ENCODE measurements around the gene R3HDM4. TPM values are rescaled to one million over a fixed set of nuclear protein-coding genes. Genes with fewer than 3 reads are reported as not detected.

The R3HDM4 gene
- total and polyA plus RNA-seq, 9 of the 15 experiments (the other 6 are each of a cell fraction or from before 2014, with no cell fraction given): 3.2 to 154 (median 59.0) TPM

- 0 out of 2 replicates have a peak, but pooled peaks have one; percentile 15 for TF ChIP-seq JUND (IDR thresholded peaks at IDR 0.05; ENCODE audit: borderline replicate concordance, low read depth, low read length)
- no peak for TF ChIP-seq JUND (tag; IDR thresholded peaks at IDR 0.05; ENCODE audit: borderline replicate concordance, low read depth, low read length)
- TF ChIP-seq NFE2 (IDR thresholded peaks at IDR 0.05; ENCODE audit: low read depth): peak; percentile 78
- TF ChIP-seq ZSCAN32 (CRISPR knock-in tag; IDR thresholded peaks at IDR 0.05): no peak
- no peak for TF ChIP-seq MIER1 (IDR thresholded peaks at IDR 0.05; ENCODE audit: low read depth)
- TF ChIP-seq CTCFL (IDR thresholded peaks at IDR 0.05; ENCODE audit: borderline replicate concordance, insufficient read depth, low read depth, low read length, poor library complexity, severe bottlenecking): no peak
- no peak for TF ChIP-seq PHB2 (IDR thresholded peaks at IDR 0.05; ENCODE audit: low read depth)
- TF ChIP-seq POLR2G (IDR thresholded peaks at IDR 0.05; ENCODE audit: low read depth, low read length): peak; percentile 48
- no peak for TF ChIP-seq ZNF165 (CRISPR knock-in tag; IDR thresholded peaks at IDR 0.05; ENCODE audit: borderline replicate concordance)
- no peak for TF ChIP-seq SP1 (CRISPR knock-in tag; IDR thresholded peaks at IDR 0.05)
- TF ChIP-seq CCAR2 (IDR thresholded peaks at IDR 0.05; ENCODE audit: low read depth, low read length): no peak
- TF ChIP-seq ZNF639 (CRISPR knock-in tag; conservative IDR thresholded peaks at IDR 0.05 in 1 of 2, IDR thresholded peaks at IDR 0.05 in 1 of 2): no peak
- TF ChIP-seq RBM34 (IDR thresholded peaks at IDR 0.05; ENCODE audit: borderline replicate concordance, insufficient read depth, low read length): no peak
- no peak for TF ChIP-seq ERF (CRISPR knock-in tag; IDR thresholded peaks at IDR 0.05)
- no peak for TF ChIP-seq MTF1 (CRISPR knock-in tag; IDR thresholded peaks at IDR 0.05; ENCODE audit: borderline replicate concordance)
- no peak for TF ChIP-seq PTRF (tag; IDR thresholded peaks at IDR 0.05)
- TF ChIP-seq SFPQ (IDR thresholded peaks at IDR 0.05; ENCODE audit: low read depth, low read length): no peak
- peak; percentile 47; the same call in 1 of the 2 replicates for TF ChIP-seq C11orf30 (IDR thresholded peaks at IDR 0.05; ENCODE audit: low read depth)
- TF ChIP-seq ZNF184 (CRISPR knock-in tag; IDR thresholded peaks at IDR 0.05): no peak
- no peak for TF ChIP-seq TRIM24 (IDR thresholded peaks at IDR 0.05)
- TF ChIP-seq NR2C2 (CRISPR knock-in tag; IDR thresholded peaks at IDR 0.05): no peak
- TF ChIP-seq NR2C2 (tag; IDR thresholded peaks at IDR 0.05): no peak
- no peak for TF ChIP-seq NFE2L1 (tag; IDR thresholded peaks at IDR 0.05; ENCODE audit: borderline replicate concordance, low read depth)
These were observed 36.0 kb upstream of the R3HDM4 start (continued) for GRCh38 chr19:948842-949496.

All from K562 (cell line).